A673 (cell line): ENCODE results near the gene NEU4. TPM values are rescaled to one million over a fixed set of nuclear protein-coding genes. Genes with fewer than 3 reads are reported as not detected.
A peak's percentile ranks its signal among the peaks of the same experiment; 100 is the strongest.

Experiments
- BruUV-seq: library from RNA; stranded (reverse); fragments of 400-500 nt; replicated peaks from 2 replicates; lab custom pipeline; 2021; lab: Mats Ljungman, UMichigan
- CTCF ChIA-PET: fragments of 300-600 bp; sonication (Branson Sonifier 250); formaldehyde crosslinking; loops from one replicate; lab custom pipeline; 2022; ENCODE audit warnings: antibody characterized with exemption; lab: Charles Lee
- POLR2A ChIA-PET: fragments of 300-600 bp; sonication (Branson Sonifier 250); formaldehyde crosslinking; loops from one replicate; lab custom pipeline; 2022; ENCODE audit warnings: antibody characterized with exemption; ENCODE audit not compliant: low non-redundant PET; lab: Charles Lee
- DNase-seq: peaks from one replicate; pipeline ENCODE4 v3.0.0-alpha.2; 2015; ENCODE audit warnings: low spot score
- H3K27ac ChIP-seq: fragments of 200-600 bp; sonication (generic); 2 replicates; pipeline ENCODE4 v1.5.1; 2016; ENCODE audit warnings: mixed run types, low read depth, mild to moderate bottlenecking, mixed read lengths, antibody characterized with exemption, low read length; ENCODE audit not compliant: poor library complexity, severe bottlenecking
- H3K27me3 ChIP-seq: fragments of 200-600 bp; sonication (generic); replicated peaks from 2 replicates; pipeline ENCODE4 v1.6.1; 2017; ENCODE audit warnings: mixed run types, low read depth, mild to moderate bottlenecking, mixed read lengths, antibody characterized with exemption, low read length; ENCODE audit not compliant: insufficient read depth, poor library complexity
- H3K36me3 ChIP-seq: fragments of 200-600 bp; sonication (generic); 2 replicates; pipeline ENCODE4 v1.6.1; 2016; ENCODE audit warnings: mixed run types, mild to moderate bottlenecking, mixed read lengths, antibody characterized with exemption, low read length; ENCODE audit not compliant: insufficient read depth, poor library complexity, severe bottlenecking
- H3K4me1 ChIP-seq: fragments of 200-600 bp; sonication (generic); 2 replicates; pipeline ENCODE4 v1.6.1; 2017; ENCODE audit warnings: mixed run types, mild to moderate bottlenecking, mixed read lengths, antibody characterized with exemption, low read length; ENCODE audit not compliant: insufficient read depth, poor library complexity, severe bottlenecking
- H3K4me3 ChIP-seq: fragments of 200-600 bp; sonication (generic); 2 replicates; pipeline ENCODE4 v1.5.1; 2016; ENCODE audit warnings: low read depth, mixed run types, mild to moderate bottlenecking, mixed read lengths, low read length; ENCODE audit not compliant: poor library complexity, severe bottlenecking
- H3K9me3 ChIP-seq: fragments of 200-600 bp; sonication (generic); 2 replicates; pipeline ENCODE4 v1.6.1; 2016; ENCODE audit warnings: mixed run types, low read depth, mild to moderate bottlenecking, mixed read lengths, antibody characterized with exemption, low read length; ENCODE audit not compliant: poor library complexity, severe bottlenecking
- CTCF ChIP-seq: fragments of 300-800, 200-600 bp; sonication (generic); conservative IDR thresholded peaks from 2 replicates; pipeline ENCODE4 v1.5.1; 2017; ENCODE audit warnings: low read depth, mild to moderate bottlenecking, antibody characterized with exemption, low read length, moderate library complexity, mixed read lengths
- EZH2 ChIP-seq: fragments of 200-600 bp; sonication (generic); IDR thresholded peaks from 2 replicates; pipeline ENCODE4 v1.6.1; 2017; ENCODE audit warnings: borderline replicate concordance, low read depth, mild to moderate bottlenecking, mixed read lengths, antibody characterized with exemption, low read length; ENCODE audit not compliant: poor library complexity, severe bottlenecking
- intact Hi-C: fragments of 100-400 bp; cut with micrococcal nuclease; formaldehyde crosslinking; loops from one replicate; pipeline ENCODE4 v1.10.0; 2022; ENCODE audit not compliant: unreplicated experiment
- total RNA-seq: library from RNA; stranded (reverse); gene quantifications from 2 replicates; pipeline ENCODE4 v1.2.3, GENCODE V29; 2021

Gene NEU4
- total RNA-seq, 1 experiment from 2014 or later = 48.4 TPM

GRCh38 chr2:241860184-241861078, 51.4 kb downstream of the NEU4 start:
- intact Hi-C loops = loop anchor here (5.0 kb wide), 1 partner anchor 48 kb away; no protein-coding TSS in a partner anchor
- POLR2A ChIA-PET = no interaction called here
- Histone ChIP-seq H3K27me3 (no peaks in the 10 kb centered on the region), H3K36me3 (no peaks in the 10 kb centered on the region), H3K4me3 (no peak overlapping the region), H3K9me3 (no peaks in the 10 kb centered on the region), H3K27ac (peak overlapping the region; percentile 62), H3K4me1 (peaks cover 31% of the 10 kb centered on the region)
- no TSS peak for BruUV-seq
- DNase-seq = no peak
- no peak for TF ChIP-seq EZH2
- TF ChIP-seq CTCF = no peak
- CTCF ChIA-PET = interaction anchor here (0.6 kb wide), 1 partner anchor 16 kb away, joined by 6 read pairs; no protein-coding TSS in a partner anchor

DNA sequence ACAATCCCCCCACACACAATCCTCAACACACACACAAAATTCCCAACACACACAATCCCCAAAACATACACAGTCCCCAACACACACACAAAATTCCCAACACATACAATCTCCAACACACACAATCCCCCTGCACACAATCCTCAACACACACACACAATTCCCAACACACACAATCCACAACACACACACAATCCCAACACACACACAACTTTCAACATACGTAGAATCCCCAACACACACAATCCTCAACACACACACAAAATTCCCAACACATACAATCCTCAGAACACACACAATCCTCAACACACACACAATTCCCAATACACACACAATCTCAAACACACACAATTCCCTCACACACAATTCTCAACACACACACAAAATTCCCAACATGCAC, 52.3 kb downstream of the NEU4 start:
- H3K27me3 ChIP-seq = no peaks in the 10 kb centered on the region
- ChIA-PET POLR2A (no interaction called here), CTCF (no interaction called here)
- no peak overlapping the region for H3K4me3 ChIP-seq
- TF ChIP-seq EZH2 (no peak), CTCF (no peak)
- no peaks in the 10 kb centered on the region for H3K9me3 ChIP-seq
- no peak for DNase-seq
- no TSS peak for BruUV-seq
- H3K4me1 ChIP-seq = peaks cover 31% of the 10 kb centered on the region
- intact Hi-C loops = loop anchor here (5.0 kb wide), 1 partner anchor 49 kb away; no protein-coding TSS in a partner anchor
- no peaks in the 10 kb centered on the region for H3K36me3 ChIP-seq
- H3K27ac ChIP-seq = no peak overlapping the region

- ChIA-PET POLR2A (no interaction called here), CTCF (no interaction called here)
- no peaks in the 10 kb centered on the region for H3K9me3 ChIP-seq
- H3K4me1 ChIP-seq = peaks cover 31% of the 10 kb centered on the region
- H3K27me3 ChIP-seq = no peaks in the 10 kb centered on the region
- no peak for DNase-seq
- no peak overlapping the region for H3K27ac ChIP-seq
- BruUV-seq = no TSS peak
- intact Hi-C loops = loop anchor here (5.0 kb wide), 1 partner anchor 50 kb away; no protein-coding TSS in a partner anchor
- no peak for TF ChIP-seq CTCF
- TF ChIP-seq EZH2 = no peak
- H3K36me3 ChIP-seq = no peaks in the 10 kb centered on the region
- H3K4me3 ChIP-seq = no peak overlapping the region
Observed at GRCh38 chr2:241862093-241862492, 53.1 kb downstream of the NEU4 start.
